GM19395 (cell line): ENCODE measurements around the gene PLA2G6.
"Not testable (repeated sequence)": the region's sequence is repeated elsewhere in the genome, so short reads cannot be mapped to it uniquely, and the experiment has no call there.

ENCODE experiments used
- ATAC-seq: cut with Tn5 transposase; IDR thresholded peaks from one replicate; pipeline ENCODE4 v1.9.1; 2021; ENCODE audit warnings: mild to moderate bottlenecking, moderate library complexity; ENCODE audit not compliant: unreplicated experiment

The PLA2G6 gene

GRCh38 chr22:38191731-38192474 is 10.3 kb upstream of the PLA2G6 start:
- ATAC-seq = no peak

DNA sequence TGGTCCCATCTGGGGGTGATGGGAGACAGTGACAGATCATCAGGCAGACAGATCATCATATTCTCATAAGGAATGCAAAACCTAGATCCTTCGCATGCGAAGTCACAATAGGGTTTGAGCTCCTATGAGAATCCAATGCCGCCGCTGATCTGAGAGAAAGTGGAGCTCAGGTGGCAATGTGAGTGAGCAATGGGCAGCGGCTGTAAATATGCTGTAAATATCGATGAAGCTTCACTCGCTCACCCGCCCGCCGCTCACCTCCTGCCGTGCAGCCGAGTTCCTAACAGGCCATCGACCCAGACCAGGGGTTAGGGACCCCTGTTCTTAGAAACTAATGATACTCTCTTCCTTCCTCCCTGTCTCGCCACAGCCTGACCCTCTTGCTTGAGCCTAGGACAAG is 9.4 kb upstream of the PLA2G6 start:
- ATAC-seq = no peak

DNA sequence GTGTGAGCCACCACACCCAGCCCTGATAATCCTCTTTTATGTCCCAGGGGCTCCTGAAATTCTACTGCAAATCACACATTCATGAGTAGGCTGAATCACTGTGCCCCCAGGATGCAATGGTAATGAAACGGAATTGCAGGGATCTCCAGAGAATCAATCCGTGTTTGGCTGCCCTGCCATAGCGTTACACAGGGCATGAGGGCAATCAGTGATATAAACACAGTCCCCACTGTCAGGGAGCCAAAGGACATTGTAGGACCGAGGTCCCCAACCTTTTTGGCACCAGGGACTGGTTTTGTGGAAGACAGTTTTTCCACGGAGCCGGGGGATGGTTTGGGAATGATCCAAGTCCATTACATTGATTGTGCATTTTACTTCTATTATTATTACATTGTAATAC is 9.0 kb upstream of the PLA2G6 start:
- no peak for ATAC-seq

GRCh38 chr22:38189104-38189503 is 7.5 kb upstream of the PLA2G6 start:
- ATAC-seq = no peak

- no peak for ATAC-seq
Observed at GRCh38 chr22:38187413-38188212, 6.0 kb upstream of the PLA2G6 start.

DNA sequence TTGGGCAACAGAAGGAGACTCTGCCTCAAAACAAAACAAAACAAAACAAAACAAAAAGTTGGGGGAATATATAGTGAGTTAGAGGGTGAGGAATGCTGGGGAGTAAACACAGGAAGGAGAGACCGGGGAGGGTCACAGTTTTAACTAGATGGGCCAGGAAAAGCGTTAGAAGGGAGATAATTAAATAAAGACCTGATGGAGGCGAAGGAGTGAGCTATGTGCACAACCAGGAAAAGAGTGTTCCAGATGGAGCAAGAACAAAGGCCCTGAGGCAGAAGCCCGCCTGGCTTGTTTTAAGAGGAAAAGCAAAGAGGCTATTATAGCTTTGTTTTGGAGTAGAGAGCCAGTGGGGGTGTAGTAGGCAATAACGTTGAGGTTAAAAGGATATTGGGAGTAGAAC is 4.8 kb upstream of the PLA2G6 start:
- ATAC-seq = no peak

- no peak for ATAC-seq
Observed at GRCh38 chr22:38184788-38185187, 3.2 kb upstream of the PLA2G6 start.

GRCh38 chr22:38180841-38181452 is 683 bp downstream of the PLA2G6 start:
- no peak for ATAC-seq

- ATAC-seq = not testable (repeated sequence)
Observed at GRCh38 chr22:38178605-38178937, 3.1 kb downstream of the PLA2G6 start.

DNA sequence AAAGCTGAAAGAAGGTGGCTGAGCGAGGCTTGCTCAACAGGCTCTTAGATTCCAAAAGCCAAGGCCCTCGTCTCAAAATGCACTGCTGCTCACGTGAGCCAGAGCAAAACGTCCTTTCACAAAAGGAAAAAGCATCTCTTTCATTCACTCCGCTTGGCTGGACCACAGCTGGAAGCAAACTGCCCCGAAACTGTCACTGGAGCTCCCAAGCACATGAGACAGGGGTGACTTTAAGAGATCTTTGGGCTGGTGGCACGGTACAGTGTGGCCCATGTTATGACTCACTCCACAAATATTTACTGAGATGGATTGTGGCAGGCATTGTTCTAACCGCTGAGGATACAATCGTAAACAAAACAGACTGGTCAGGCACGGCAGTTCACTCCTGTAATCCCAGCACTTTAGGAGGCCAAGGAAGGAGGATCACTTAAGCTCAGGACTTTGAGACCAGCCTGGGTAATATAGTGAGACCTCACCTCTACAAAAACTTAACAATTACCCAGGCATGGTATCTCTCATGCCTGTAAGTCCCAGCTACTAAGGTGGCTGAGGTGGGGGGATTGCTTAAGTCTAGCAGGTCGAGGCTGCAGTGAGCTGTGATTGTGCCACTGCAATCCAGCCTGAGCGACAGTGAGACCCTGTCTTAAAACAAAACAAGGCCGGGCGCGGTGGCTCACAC is 3.6 kb downstream of the PLA2G6 start:
- ATAC-seq = no peak

DNA sequence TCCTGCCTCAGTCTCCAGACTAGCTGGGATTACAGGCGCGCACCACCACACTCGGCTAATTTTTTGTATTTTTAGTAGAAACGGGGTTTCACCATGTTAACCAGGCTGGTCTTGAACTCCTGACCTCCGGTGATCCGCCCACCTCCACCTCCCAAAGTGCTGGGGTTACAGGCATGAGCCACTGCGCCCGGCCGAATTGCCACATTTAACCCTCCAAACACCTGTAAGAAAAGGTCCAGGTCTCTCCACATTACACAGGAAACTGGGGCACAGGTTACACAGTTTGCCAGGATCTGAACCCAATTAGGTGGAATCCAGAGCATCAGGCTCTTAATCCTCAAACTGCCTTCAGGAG is 4.1 kb downstream of the PLA2G6 start:
- ATAC-seq = not testable (repeated sequence)

DNA sequence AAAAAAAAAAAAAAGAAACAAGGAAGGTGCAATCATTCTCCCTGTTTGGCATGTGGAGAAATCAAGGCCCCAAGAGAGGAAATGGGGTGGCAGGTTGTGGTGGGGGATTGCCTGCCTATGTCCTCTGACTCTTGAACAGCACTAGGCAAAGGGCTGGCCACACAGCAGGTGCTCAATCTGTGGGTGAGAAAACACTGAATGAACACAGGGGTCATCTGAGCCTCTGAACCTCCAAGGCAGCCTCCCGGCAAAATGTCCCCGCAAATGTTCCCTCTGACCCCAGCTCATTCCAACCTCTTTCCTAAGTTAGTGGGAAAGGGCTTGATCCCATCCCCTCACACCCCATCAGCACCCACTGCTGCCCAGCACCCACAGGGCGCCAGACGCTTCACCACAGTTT is 4.6 kb downstream of the PLA2G6 start:
- ATAC-seq = no peak

DNA sequence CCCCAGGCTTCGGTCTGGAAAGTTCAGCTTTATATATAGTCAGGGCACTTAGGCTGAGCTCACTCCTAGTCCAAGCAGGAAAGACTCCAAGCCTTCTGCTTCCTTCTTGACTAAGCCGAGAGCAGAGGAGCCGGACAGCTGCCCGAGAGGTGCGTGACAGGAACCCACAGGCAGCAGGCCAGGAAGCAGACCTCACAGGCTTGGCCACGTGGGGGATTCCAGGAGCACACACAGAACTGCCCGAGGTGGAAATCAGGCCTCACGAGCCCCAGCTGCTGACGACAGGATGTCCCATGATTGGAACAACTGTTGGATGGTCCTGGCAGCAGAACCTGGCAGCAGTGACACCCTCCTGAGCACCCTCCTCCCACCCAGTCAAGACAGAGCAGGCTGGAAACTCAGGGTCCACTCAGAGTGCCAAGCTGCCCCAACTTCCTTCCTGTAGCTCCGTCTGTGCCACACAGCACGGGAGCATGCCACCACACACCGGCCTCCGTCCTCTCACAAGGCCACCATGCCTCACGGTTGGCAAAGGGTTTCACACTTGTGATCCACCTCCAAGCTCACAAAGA is 5.4 kb downstream of the PLA2G6 start:
- no peak for ATAC-seq

DNA sequence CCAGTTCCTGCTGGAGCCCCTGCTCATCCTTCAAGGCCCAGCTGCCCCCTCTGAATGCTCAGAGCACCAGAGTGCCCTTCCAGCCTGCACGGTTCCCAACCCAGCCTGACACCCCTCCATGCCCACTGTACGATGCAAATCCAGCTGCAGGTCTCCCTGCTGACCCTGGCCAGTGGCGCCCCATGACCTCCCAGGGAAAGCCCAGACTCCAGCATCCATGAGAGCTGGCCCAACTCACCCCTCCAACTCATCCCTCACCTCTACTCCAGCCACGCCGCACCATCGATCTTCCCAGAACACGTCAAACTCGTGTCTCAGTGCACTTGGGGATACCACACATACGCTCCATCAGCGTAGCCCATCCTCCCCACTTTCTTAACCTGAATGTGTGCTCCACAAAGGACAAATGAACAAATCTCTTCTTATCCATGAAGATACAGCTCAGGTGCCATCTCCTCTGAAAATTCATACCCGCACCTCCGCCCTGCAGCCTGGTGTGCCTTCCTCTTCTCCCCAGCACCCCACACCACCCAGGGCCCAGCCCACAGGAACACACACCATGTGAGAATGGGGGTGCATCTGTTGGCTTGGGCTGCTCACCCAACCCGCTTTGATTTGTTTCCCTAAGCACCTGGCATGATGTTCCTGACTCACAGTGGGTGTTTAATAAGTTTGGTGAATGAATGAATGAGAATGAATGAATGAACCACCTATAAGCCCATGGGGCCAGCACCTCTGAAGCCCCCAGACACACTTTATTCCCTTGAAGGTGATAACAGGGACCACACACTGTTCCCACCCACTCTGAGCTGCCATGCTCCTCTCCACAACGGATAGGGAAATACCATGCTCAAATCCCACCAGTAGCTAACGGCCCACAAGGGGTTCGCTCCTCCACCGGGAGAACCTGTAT is 6.2 kb downstream of the PLA2G6 start:
- no peak for ATAC-seq

DNA sequence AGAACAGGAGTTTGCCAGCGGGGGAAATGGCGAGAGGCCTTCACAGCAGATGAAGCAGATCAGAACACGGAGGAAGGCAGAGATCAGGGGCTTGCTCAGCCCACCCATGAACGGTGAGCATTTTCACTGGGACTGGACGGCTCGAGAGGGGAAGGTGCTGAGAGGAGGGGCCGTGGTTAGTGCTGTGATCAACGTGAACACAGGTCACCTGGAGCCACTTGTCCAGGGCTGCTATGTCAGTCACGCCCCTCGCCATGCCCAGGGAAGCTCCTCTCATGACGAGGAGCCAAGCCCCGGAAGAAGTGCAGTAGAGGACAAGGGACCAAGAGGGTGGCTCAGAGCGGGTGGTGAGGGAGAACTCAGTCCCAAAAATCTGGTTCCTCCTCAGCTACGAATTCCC is 7.0 kb downstream of the PLA2G6 start:
- no peak for ATAC-seq

DNA sequence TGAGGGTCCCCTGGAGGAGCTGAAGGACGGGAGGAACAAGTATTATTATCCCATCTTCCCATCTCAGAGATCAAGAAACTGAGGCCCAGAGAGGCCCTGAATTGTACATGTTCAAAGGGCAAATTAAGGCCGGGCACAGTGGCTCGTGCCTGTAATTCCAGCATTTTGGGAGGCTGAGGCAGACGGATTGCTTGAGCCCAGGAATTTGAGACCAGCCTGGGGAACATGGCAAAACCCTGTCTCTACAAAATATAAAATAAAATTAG is 8.1 kb downstream of the PLA2G6 start:
- no peak for ATAC-seq

DNA sequence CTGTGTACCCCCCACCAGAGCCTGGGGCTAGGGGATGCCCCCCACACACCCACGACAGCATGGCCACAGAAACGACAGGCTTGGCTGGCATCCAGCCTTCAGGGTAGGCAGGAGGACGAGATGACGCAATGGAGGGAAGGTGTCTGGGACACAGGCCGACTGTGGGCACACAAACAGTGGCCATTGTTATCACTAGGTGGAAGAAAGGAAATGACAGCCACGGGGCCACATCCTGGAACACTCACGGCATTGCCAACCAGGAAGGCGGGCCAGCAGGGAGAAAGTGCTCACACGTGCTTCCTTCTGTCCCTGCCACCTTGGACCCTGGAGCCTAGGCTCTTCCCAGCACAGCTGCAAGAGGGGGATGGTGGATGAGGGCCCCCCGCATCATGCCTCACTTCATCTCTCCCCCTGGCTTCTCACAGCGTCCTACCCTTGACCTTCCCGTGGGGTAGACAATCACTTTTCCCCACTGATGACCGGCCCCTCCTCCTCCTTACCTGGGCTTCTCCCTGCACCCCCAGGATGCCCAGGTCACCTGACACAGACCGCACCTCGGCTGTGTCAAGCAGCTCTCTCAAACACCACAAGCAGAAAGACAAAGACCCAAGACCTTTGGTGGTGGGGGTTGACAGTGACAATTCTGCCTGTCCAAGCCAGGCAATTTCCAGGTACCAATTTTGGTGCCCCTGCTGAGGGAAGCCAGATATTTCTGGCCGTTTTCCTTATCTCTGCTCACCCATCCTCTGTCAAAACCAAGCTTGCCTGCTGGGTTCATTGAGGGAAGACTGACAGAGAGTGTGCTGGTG is 8.6 kb downstream of the PLA2G6 start:
- no peak for ATAC-seq

DNA sequence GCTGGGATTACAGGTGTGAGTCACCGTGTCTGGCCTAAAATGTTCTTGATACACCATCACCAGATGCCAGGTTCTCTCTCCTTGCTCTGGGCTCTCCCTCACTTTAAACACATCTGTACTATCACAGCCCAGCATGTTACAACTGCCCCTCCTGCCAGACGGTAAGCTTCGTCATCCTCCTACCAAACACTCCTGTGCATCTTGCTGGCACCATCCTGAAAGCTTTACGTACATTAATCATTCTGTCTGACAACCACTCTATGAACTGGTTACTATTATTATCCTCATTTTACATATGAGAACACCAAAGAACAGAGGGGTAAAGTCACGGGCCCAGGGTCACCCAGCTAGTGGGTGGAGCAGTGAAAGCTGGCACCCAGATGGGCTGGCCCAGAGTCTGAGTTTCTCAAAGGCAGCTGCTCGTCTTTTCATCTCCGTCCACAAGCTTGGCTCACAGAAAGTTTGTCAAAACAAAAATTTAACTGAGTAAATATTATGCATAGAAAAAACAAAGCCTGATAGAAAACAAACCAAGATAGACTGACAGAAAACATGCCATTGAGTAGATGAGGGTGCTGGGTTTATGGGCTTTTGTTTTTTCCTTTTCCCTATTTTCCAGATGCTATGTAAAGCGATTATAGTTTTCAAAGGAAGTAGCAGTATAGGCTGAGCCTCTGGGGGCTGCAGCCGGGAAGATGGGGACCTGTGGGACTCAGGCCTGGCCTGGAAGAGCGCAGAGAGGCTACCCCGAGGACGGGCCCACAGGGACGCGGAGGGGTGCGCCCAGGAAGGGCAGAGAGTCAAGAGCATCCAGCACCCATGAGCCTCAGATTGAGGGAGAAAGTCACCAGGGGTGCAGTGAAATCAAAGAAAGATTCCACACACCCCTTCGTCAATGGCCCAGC is 9.5 kb downstream of the PLA2G6 start:
- ATAC-seq = no peak

DNA sequence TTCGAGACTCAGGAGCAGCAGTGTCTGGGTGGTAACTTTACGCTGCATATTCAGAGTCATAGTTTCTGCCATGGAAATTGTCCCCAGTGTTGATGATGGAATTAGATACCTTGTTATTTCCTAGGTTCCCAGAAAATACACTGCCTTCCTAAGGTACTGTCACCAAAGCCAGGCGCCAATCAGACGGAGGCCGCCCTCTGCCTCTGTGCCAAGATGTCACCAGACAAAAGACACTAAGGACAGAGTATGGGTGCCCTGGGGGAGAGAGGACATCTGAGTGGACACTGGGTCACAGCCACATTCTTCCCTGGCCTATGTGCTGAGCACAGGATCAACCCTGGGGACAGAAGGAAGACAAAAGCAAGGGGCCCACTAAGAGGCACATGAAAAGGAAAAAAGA is 11.2 kb downstream of the PLA2G6 start:
- no peak for ATAC-seq
